Sigmoid colon (tissue), 4 donors: ENCODE results near the gene SUGCT.

ENCODE experiments used
- CTCF ChIP-seq, 4 experiments: fragments of 450-650 bp in 3 of 4; fragments of 200-600 bp in 1 of 4; IDR thresholded peaks; one replicate each; pipeline ENCODE4 v1.5.1; 2016 to 2019; ENCODE audit warnings: antibody characterized with exemption in 4 of 4, mild to moderate bottlenecking in 3 of 4, moderate library complexity in 2 of 4
- POLR2A ChIP-seq, 2 donors: fragments of 450-650 bp; IDR thresholded peaks; one replicate each; pipeline ENCODE4 v1.6.1; 2016; ENCODE audit warnings: antibody characterized with exemption in 2 of 2, mild to moderate bottlenecking in 2 of 2, moderate library complexity in 2 of 2
- POLR2AphosphoS5 ChIP-seq, 4 donors: sonication (generic); formaldehyde crosslinking; IDR thresholded peaks; one replicate each; pipeline ENCODE4 v1.6.1; 2017; ENCODE audit warnings: antibody characterized with exemption in 4 of 4

- TF ChIP-seq POLR2AphosphoS5 (IDR thresholded peaks at IDR 0.05) (no peak), POLR2A (IDR thresholded peaks at IDR 0.05) (no peak), CTCF (IDR thresholded peaks at IDR 0.05) (no peak)
Observed at GRCh38 chr7:40437936-40438634, 303.3 kb downstream of the SUGCT start.
